Measurements from ENCODE around the gene ENOSF1.

ENOSF1 gene

DNA sequence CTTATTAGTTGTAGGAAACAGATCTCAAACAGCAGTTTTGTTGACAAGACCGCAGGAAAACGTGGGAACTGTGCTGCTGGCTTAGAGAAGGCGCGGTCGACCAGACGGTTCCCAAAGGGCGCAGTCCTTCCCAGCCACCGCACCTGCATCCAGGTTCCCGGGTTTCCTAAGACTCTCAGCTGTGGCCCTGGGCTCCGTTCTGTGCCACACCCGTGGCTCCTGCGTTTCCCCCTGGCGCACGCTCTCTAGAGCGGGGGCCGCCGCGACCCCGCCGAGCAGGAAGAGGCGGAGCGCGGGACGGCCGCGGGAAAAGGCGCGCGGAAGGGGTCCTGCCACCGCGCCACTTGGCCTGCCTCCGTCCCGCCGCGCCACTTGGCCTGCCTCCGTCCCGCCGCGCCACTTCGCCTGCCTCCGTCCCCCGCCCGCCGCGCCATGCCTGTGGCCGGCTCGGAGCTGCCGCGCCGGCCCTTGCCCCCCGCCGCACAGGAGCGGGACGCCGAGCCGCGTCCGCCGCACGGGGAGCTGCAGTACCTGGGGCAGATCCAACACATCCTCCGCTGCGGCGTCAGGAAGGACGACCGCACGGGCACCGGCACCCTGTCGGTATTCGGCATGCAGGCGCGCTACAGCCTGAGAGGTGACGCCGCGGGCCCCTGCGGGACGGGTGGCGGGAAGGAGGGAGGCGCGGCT, 55.0 kb downstream of the ENOSF1 start, which contains the start of gene TYMS:
TYMS (plus strand) TSS at position 343 of the 690 bp plus-strand sequence; CDS start at position 433, 90 bp downstream.
- DNase-seq, result peak; percentile 74
- peak within 1 kb of the TSS; percentile 71 for H3K4me3 ChIP-seq (ENCODE audit: low read depth, low read length)

DNA sequence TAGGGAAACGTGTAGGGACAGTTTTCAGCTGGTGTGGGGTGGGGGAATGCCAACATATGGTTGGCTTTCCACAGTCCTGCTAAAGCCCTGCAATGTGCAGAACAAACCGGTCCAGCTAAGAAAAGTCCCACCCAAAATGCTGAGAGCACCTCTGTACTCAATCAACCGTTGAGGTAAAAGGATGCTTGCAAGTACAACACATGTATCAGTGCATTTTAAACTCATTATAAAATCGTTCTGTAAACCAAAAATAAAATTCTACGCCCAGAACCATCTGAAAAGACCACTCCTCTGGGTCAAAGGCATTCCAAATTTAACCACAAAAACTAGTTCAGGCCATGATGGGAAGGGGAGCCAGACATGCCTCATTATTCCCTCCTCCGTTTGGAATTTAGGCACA, 57.0 kb downstream of the ENOSF1 start:
- H3K36me3 ChIP-seq, result peaks cover 16% of the 10 kb centered on the region
- H3K4me3 ChIP-seq (ENCODE audit: low read depth, low read length), result no peak overlapping the region
- DNase-seq, result no peak
- no peaks in the 10 kb centered on the region for H3K27me3 ChIP-seq
- H3K4me1 ChIP-seq, result no peaks in the 10 kb centered on the region
- H3K9me3 ChIP-seq, result no peaks in the 10 kb centered on the region
- TF ChIP-seq, protein P1, sequence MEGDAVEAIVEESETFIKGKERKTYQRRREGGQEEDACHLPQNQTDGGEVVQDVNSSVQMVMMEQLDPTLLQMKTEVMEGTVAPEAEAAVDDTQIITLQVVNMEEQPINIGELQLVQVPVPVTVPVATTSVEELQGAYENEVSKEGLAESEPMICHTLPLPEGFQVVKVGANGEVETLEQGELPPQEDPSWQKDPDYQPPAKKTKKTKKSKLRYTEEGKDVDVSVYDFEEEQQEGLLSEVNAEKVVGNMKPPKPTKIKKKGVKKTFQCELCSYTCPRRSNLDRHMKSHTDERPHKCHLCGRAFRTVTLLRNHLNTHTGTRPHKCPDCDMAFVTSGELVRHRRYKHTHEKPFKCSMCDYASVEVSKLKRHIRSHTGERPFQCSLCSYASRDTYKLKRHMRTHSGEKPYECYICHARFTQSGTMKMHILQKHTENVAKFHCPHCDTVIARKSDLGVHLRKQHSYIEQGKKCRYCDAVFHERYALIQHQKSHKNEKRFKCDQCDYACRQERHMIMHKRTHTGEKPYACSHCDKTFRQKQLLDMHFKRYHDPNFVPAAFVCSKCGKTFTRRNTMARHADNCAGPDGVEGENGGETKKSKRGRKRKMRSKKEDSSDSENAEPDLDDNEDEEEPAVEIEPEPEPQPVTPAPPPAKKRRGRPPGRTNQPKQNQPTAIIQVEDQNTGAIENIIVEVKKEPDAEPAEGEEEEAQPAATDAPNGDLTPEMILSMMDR (IDR thresholded peaks at IDR 0.05; ENCODE audit: low read depth, low read length), result no peak

More for the DNA sequence above, 55.0 kb downstream of the ENOSF1 start, which contains the start of gene TYMS:
- Histone ChIP-seq H3K4me1 (no peaks in the 10 kb centered on the region), H3K9me3 (no peaks in the 10 kb centered on the region), H3K27me3 (no peaks in the 10 kb centered on the region), H3K36me3 (peaks cover 35% of the 10 kb centered on the region)
- TF ChIP-seq, protein P1 (IDR thresholded peaks at IDR 0.05; ENCODE audit: low read depth, low read length), result no peak

DNA sequence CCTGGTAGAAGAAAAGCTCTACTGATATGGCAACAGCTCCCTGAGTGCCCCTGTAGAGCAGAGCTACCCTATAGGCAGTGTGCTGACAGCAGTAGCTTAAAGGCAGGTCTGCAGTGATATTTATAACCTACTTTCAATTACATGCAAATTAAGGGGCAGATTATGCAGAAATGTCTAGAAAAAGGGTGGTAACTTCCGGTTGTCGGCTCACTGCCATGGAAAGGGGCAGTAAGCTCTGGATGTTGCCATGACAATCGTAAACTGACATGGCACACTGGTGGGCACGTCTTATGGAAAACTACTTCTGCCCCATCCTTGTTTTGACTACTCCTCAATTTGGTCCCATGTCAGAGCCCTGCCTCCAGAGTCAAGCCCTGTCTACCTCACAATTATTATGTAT, 57.8 kb downstream of the ENOSF1 start:
- no peaks in the 10 kb centered on the region for H3K9me3 ChIP-seq
- TF ChIP-seq, protein P1 (IDR thresholded peaks at IDR 0.05; ENCODE audit: low read depth, low read length), result no peak
- H3K4me3 ChIP-seq (ENCODE audit: low read depth, low read length), result no peak overlapping the region
- H3K4me1 ChIP-seq, result no peaks in the 10 kb centered on the region
- no peaks in the 10 kb centered on the region for H3K27me3 ChIP-seq
- DNase-seq, result no peak
- H3K36me3 ChIP-seq, result peaks cover 8% of the 10 kb centered on the region

DNA sequence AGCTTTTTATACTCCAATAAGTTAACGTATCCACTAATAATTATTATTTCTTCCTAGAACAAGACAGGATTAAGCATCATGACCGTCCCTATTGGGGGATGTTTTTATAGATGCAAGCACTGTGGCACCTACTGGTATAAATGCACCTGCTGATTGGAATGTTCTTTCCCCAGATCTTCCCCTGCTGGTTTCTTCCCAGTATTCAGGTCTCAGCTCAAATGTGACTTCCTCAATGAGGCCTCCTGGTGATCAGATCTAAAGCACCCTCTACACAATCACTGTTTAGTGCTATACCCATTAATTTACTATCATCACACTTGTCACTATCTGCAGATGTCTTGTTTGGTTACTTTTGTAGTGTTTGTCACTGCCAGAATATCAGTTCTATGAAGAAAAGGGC, 58.9 kb downstream of the ENOSF1 start:
- H3K4me3 ChIP-seq (ENCODE audit: low read depth, low read length), result no peak overlapping the region
- H3K4me1 ChIP-seq, result no peaks in the 10 kb centered on the region
- no peak for DNase-seq
- TF ChIP-seq, protein P1 (IDR thresholded peaks at IDR 0.05; ENCODE audit: low read depth, low read length), result no peak
- no peaks in the 10 kb centered on the region for H3K27me3 ChIP-seq
- H3K36me3 ChIP-seq, result peaks cover 3% of the 10 kb centered on the region
- no peaks in the 10 kb centered on the region for H3K9me3 ChIP-seq

DNA sequence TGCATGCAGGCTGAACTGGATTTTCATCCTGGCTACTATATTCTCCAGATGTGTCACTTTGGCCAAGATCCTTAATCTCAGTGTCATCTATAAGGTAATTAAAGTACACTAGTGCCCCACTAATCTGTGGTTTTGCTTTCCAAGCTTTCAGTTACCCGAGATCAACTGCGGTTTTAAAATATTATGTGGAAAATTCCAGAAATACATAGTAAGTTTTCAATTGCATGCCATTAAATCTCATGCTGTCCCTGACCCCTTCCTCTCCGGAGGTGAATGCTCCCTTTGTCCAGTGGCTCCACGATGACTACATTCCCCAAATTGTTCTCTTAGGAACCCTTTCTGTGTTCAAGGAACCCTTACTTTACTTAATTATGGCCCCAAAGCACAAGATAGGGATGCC, 60.3 kb downstream of the ENOSF1 start:
- Histone ChIP-seq H3K4me1 (no peaks in the 10 kb centered on the region), H3K9me3 (no peaks in the 10 kb centered on the region), H3K36me3 (no peaks in the 10 kb centered on the region), H3K4me3 (ENCODE audit: low read depth, low read length) (no peak overlapping the region), H3K27me3 (no peaks in the 10 kb centered on the region)
- TF ChIP-seq, protein P1 (IDR thresholded peaks at IDR 0.05; ENCODE audit: low read depth, low read length), result no peak
- no peak for DNase-seq

DNA sequence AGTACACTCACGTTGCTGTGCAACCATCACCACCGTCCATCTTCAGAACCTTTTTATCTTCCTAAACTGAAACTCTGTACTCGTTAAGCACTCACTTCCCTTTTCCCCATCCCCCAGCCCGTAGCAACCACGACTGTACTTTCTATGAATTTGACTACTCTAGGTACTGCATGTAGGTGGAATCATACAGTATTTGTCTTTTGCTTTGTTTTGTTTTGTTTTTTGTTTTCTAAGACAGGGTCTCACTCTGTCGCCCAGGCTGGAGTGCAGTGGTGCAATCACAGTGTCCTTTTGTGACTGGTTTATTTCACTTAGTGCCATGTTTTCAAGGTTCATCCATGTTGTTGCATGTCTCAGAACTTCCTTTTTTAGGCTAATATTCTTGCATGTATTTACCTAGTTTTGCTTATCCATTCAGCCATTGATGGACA, 62.0 kb downstream of the ENOSF1 start:
- Histone ChIP-seq H3K4me3 (ENCODE audit: low read depth, low read length) (no peak overlapping the region), H3K36me3 (no peaks in the 10 kb centered on the region), H3K27me3 (no peaks in the 10 kb centered on the region), H3K9me3 (no peaks in the 10 kb centered on the region), H3K4me1 (no peaks in the 10 kb centered on the region)
- TF ChIP-seq, protein P1 (IDR thresholded peaks at IDR 0.05; ENCODE audit: low read depth, low read length), result no peak
- DNase-seq, result no peak
